IPS-11a (cell line): ENCODE measurements around the gene SLAMF8.

ENCODE experiments used
- H3K4me3 ChIP-seq: one replicate; pipeline ENCODE4 v1.5.1; 2013; ENCODE audit warnings: low read depth, low read length, control low read depth

Gene SLAMF8

GRCh38 chr1:159845751-159846629 lies 19.3 kb downstream of the SLAMF8 start:
- no peak overlapping the region for H3K4me3 ChIP-seq

- no peak overlapping the region for H3K4me3 ChIP-seq
Observed at GRCh38 chr1:159847231-159847630, 20.6 kb downstream of the SLAMF8 start.

- no peak overlapping the region for H3K4me3 ChIP-seq
Observed at GRCh38 chr1:159848326-159848725, 21.7 kb downstream of the SLAMF8 start.

GRCh38 chr1:159849626-159850366 lies 23.1 kb downstream of the SLAMF8 start:
- H3K4me3 ChIP-seq: no peak overlapping the region

GRCh38 chr1:159851407-159851806 lies 24.7 kb downstream of the SLAMF8 start:
- H3K4me3 ChIP-seq: no peak overlapping the region

- no peak overlapping the region for H3K4me3 ChIP-seq
Observed at GRCh38 chr1:159853417-159854115, 26.9 kb downstream of the SLAMF8 start.

DNA sequence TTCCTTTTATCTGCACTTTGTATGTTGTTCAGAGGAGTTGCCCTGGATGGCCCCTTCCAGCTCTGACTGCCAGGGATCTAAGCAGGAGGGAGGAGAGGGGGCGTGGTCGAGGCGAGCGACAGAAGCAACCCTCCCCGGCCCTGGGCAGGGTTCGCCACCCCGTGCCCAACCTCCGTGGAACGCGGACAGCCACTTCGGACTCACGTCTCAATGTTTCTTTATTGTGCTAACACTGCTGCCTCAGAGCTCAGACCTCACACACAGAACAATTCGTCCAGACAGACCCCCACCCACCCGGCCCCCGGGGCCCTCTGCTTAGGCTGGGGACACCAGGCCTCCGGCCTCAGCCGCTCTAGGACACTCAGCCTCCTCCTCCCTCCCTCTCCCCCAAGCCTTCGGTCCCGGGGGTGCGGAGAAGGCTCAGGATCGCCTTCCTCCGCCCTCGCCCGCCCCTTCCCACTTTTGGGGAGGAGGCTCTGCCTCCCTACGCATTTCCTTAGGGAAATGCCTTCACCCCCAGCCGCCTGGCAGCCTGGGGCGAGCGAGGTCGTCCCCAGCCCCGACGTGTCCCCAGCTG lies 27.5 kb downstream of the SLAMF8 start:
- peak overlapping the region; percentile 47 for H3K4me3 ChIP-seq

GRCh38 chr1:159854693-159855192 lies 28.1 kb downstream of the SLAMF8 start:
- peak overlapping the region; percentile 47 for H3K4me3 ChIP-seq

DNA sequence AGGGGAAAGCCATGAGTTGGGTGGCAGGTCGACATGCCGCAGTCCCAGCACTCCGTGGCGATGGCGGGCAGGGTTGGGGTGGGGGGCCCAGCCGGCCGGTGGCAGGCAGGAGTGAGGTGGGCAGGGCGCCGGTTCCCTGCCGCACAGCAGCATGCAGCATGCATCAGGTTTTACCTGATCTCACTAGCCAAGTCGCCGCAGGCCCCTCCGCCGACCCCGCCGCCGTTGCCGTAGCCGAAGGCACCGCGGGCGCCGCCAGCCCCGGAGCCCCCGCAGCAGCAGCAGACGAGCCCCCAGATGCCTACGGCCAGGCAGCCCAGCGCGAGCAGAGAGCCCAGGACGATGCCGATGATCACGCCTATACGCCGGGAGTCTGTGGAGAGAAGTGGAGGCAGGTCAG lies 29.0 kb downstream of the SLAMF8 start:
- H3K4me3 ChIP-seq: no peak overlapping the region

DNA sequence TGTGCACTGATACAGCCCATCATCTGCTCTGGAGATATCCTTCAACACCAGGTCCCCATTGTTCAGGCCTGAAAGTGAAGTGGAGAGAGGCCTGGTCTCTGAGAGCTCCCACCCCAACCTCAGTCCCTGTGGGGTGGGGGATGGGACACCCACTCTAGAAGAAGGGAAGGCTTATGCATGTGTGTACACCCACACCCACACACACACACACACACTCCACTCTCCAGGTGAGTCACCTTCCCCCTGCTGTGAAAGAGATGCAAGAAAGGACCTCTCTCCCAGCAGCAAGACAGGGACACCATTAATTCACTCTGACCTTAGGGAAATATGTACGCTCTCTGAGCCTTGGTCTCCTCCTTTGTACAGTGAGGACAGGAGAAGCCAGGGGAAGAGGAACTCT lies 29.9 kb downstream of the SLAMF8 start:
- no peak overlapping the region for H3K4me3 ChIP-seq

GRCh38 chr1:159857889-159858288 lies 31.2 kb downstream of the SLAMF8 start:
- no peak overlapping the region for H3K4me3 ChIP-seq

- no peak overlapping the region for H3K4me3 ChIP-seq
Observed at GRCh38 chr1:159859767-159860322, 33.2 kb downstream of the SLAMF8 start.

DNA sequence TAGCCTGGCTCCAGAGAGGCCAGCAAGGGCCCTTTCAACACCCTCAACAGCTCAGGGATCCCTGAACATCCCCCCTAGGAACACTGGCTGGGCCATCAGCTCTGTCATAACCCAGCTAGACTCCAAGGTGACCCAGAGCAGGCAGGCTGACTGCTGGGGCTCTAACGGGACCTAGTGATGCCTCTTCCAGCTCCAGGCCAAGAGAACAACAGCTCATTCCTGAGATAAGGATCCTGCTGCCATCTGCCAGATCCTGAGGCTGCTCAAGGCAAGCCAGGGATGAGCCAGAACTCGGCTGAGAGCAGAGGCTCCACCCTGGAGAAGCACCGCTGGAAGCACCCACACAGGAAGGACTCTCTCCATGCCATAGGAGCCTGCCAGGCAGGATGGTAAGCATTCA lies 33.8 kb downstream of the SLAMF8 start:
- no peak overlapping the region for H3K4me3 ChIP-seq

DNA sequence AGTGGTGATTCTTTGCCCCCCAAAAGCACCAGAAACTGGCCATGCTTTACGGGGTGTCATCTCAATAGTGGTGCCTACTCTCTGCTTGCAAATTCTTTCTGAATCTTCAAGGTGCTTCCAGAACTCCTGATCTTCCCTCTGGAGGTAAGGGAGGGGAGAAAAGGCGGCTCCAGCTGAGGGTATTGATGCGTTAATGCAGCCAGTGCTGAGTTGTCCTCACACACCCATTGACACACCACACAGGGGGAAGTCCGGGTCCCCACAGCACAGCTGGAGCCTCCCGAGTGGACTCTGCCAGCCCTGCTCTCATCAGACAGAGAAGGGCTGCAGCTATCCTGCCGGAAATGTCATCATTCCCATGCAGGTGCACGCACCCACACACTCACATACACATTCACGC lies 34.5 kb downstream of the SLAMF8 start:
- H3K4me3 ChIP-seq: no peak overlapping the region

GRCh38 chr1:159862031-159862430 lies 35.4 kb downstream of the SLAMF8 start:
- no peak overlapping the region for H3K4me3 ChIP-seq

- H3K4me3 ChIP-seq: no peak within 1 kb of the TSS
Observed at GRCh38 chr1:159862557-159862956, 35.9 kb downstream of the SLAMF8 start, which contains the start of gene VSIG8. VSIG8 (minus strand) TSS chr1:159862657; CDS start chr1:159862521, 136 bp downstream.

DNA sequence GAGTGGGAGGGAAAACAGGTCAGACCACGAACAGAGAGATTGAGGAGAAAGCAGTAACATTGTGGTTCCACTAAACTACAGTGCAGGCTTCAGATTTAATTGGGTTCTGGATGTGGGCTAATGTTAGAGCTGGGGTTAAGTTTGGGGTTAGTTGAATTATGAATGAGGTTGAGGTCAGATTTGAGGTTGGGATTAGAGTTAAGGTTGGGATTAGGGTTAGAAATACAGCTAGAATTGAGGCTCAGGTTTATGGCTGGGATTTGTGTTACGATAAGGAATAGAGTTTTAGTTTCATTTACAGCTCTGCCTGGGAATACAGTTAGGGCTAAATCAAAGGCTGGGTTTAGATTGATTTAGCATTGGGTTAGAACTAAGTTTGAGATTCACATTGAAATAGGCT lies 37.6 kb downstream of the SLAMF8 start:
- no peak overlapping the region for H3K4me3 ChIP-seq

- H3K4me3 ChIP-seq: no peak overlapping the region
Observed at GRCh38 chr1:159866066-159866465, 39.4 kb downstream of the SLAMF8 start.

GRCh38 chr1:159866905-159867663 lies 40.4 kb downstream of the SLAMF8 start:
- no peak overlapping the region for H3K4me3 ChIP-seq

- no peak overlapping the region for H3K4me3 ChIP-seq
Observed at GRCh38 chr1:159867664-159868026, 41.0 kb downstream of the SLAMF8 start.
